Activated naive CD8-positive, alpha-beta T cell treated with anti-CD3 and anti-CD28 coated beads, Interleukin-2, amount 50 U/mL, for 16 hours (primary cell): ENCODE measurements around the gene SIAH2.

Source experiments
- DNase-seq: peaks from one replicate; pipeline ENCODE4 v3.0.0-alpha.2; 2020; ENCODE audit warnings: low read depth, low spot score

The SIAH2 gene

DNA sequence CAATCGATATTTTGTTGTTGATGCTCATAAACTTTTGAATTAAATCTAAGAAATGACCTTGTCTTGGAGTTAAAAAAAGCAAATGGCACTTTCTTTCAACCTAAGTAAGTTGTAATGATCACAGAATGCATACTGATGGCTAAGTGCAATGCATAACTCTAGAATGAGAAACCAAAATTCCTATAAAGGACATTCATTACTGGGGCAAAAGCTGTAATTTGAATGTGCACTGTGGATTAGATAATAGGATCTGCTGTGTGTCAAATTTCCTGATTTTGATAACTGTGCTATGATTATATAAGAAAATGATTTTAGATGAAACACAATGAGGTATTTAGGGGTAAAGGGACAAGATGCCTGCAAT lies 14.3 kb downstream of the SIAH2 start:
- DNase-seq = no peak

DNA sequence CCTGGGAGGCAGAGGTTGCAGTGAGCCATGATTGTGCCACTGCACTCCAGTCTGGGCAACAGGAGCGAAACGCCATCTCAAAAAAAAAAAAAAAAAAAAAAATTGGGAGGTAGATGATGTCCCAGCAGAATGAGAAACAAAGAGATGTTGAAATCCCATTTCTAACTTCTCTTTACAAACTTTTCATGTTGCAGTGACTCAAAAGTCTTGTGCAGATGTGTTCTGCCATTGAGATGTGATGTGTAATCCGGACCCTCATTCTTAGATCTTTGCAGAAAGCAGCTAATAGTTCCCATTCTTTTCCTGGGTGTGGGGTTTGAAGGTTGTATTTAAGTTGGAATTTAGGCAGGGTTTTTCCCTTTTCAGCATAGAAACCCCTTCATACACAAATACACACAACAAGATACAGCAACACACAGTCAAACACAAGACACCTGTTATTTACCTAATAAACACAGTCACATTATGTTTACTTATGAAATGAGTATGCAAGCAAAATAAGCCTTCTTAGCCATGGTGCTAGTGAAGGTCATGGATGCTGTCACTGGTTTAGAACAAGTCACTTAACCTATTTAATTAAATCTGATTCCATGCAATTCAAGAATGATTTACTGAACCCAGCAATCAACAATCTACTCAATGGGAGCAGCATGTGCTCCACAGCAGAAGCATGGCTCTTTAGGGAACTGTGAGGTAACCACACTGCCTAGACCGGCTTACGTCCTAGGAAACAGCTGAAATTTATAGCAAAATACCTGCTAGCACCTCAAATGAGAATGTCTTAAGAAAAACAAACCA lies 14.9 kb downstream of the SIAH2 start:
- no peak for DNase-seq

DNA sequence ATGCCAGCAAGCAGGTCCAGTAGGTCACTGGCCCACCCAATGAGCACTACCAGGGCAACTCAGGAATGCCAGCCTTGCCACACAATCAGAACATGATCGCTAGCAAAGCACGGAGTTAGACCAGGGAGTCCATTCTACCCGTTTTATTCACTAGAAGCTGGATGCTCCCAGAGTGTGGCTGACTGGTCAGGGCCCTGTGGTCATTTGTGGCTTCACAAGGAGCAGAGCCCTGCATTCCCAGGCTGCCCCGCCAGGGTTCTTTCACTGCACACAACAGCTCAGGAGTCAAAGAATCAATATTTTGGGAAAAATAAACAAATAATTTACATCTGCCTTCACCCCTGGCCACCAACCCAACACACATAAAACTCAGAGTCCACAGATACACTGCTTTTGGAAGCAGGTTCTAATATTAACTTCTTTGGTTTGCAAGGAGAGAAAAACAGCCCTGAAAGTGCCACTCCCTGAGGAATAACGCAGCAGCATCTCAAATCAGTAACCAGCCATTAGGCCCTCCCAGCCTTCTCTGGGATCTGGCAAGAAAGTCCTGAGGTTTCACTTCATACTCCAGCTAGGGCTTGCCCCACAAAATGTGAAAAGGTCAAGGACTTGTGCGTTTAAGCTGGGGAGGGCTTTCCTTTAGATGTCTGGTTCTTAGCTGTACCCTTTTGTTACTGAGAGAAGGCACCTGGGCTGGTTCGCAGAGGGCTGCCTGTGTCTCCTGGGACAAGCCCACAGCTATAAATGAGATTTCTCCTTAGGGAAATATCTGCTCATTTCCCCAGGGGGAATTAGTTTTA lies 16.0 kb downstream of the SIAH2 start:
- no peak for DNase-seq

DNA sequence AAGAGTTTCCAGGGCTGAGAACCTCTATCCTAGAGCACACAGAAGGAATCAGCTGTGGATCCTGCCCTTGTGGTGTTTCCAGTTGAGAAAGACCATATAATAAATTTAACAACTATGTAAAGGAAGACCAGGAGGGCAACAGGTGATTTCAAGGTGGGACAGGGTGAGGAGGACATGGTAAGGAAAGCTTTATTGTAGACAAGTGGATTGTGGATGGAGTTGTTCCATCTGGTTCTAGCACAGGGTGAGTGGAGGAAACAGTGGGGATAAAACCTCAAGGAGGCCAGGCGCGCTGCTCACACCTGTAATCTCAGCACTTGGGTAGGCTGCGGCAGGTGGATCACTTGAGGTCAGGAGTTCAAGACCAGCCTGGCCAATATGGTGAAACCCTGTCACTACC lies 17.1 kb downstream of the SIAH2 start:
- no peak for DNase-seq

DNA sequence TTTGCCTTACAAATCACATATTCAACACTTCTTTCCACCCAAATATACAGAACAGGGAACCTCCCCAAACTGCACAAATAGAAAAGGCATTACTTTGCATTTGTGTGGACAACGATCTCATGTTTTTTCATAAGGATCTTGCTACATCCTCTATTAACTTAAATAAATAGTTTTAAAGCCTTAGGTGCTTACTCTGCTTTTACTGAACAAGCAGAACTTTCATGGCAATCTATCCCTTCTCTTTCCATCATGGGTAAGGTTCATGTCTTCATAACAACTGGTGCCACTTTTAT lies 18.1 kb downstream of the SIAH2 start:
- no peak for DNase-seq

DNA sequence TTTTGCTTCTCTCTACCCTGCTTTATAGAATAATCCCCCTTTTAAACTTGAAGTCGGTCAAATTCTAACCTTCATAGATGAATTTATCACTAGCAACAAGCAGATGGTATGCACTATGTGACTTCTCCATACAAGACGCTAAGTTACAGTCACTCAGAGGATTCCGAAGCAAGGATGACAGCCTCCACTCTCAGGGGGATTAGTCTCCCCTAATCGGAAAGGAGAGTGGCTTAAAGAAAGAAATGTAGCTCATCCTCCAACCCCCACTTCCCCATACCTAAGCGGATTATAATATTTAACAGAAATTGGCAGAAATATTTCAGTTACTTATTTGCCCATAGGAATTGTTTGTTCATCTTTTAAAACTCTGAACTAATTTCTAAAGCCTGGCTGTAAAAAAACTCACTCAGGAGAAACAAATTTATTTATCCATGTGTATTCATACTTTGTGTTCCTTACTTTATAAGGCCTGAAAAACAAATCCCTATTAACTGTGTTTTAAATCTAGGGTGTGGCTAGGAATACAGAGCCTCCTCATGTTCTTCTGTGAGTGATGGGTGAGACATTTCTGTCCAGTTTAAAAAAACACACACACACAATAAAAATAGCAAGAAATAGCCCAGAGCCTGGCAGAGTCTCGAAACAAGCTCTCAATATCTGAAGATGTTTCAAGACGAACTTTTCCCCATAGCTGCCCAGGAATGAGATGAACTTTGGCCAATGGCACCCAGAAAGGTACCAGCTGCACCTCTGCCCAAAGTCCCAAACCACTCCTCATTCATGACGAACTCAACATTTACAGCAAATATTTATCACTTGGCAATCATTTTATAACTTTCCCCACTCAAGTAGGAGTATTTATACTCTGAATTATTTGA lies 18.7 kb downstream of the SIAH2 start:
- no peak for DNase-seq

DNA sequence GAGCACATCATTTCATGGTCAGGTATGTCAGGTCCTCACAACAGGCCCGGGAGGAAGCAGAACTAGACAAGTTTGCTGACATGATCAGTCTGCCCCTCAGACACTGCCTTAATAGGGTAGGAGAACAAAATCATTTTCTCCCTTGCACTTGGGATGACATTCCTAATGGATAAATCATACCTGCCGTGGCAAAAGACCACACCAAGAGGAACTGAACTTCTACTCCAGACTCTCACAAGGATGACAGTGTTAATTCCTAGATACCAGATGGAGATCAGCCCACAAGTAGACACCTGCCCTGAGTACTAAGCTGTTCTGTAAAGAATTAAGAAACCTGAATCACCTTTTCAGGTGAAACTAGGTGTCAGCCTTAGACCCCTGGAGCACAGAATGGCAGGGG lies 19.5 kb downstream of the SIAH2 start:
- DNase-seq = no peak

DNA sequence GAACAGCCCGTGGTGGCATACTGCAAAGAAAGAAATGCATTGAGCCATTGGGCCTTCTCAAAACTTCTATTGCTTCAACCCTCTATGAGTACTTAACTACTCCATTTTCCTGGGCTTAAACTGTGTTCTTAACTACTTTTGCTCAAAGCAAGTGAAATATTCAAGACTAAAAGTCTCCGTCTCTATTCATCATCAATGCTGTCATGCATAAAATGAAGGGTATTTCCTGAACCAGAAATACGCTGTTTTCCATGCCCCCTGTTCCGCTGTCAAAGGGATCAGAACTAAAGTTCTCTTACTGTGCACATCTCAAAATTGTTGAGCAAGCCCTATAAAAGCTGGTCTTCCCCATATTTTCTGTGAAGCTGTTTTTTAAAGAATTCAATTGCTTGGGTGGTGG lies 20.3 kb downstream of the SIAH2 start:
- DNase-seq = no peak

DNA sequence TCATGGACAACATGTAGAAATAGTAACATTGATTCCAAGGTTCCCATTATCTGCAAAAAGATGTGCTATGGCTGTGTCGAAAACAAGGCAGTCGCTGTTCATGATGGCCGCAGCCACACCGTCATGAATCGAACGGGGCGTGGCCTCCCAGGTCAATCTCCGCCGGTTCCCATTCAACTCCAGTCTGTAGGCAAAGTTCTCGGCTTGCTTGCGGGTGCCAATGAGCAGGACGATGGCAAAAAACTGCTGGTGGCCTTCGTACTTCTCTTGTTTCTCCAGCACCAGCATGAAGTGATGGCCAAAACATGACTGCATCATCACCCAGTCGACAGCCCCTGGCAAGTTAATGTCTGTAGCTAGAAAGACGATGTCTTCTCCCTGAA lies 20.8 kb downstream of the SIAH2 start:
- no peak for DNase-seq

DNA sequence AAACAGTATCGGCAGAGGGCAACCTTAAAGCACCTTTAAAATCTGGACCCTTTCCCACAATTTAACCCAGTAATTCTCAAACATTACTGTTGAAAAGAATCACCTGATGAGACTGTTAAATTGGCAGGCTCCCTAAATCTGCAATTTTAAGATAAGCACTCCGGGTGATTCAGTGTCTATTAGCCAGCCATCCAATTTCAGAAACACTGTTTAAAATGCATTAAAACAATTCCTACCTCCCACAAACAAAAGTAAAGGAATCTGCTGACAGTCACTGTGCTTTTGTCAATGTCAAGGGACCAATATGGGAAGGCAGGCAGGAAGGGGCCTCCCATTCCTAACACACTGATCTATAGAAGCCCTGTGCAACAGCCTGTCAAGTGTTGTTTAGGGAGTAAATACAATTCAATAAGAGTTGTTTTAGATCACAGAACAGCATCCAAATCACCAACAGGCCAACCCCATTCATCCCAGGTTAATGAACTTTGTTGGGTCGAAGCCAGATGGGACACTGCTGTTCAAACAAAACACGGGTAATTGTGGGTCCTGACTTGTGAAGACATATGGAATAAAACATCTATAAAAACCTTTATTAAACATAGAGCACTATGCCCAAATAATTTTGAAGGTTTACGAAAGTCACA lies 21.4 kb downstream of the SIAH2 start:
- DNase-seq = no peak

DNA sequence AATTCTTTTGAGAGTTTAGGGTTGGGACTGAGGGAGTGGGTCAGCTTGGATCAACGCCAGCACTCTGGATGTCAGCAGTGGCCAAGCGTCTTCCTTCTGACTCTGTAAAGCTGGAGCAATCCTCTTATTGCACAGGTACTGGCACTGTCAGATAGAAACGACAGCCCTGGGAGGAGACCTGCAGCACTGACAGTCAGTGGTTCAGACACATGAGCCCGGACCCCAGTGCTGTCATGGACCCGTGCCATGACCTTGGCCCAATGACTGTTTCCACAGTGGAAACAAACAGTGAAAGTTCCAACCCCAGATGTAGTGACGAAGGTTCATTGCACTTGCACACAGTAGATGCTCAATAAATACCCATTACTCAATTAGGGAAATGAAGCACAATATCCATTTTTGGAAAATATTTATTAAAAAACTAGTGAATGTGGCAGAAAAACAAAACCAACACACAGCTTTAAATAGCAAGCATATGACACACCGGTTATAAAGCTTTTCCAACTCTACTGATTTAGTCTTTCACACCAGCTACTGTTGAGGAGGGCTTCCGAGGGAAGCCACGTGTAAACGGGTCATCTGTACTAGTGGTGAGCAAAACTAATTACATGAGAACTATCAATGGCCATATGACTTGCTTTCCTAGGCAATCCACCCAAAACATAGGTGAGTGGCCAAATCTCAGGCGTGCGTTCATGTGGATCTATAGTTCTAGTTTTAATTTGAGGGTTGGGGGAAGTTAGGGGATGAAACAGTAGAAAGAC lies 22.1 kb downstream of the SIAH2 start:
- no peak for DNase-seq

DNA sequence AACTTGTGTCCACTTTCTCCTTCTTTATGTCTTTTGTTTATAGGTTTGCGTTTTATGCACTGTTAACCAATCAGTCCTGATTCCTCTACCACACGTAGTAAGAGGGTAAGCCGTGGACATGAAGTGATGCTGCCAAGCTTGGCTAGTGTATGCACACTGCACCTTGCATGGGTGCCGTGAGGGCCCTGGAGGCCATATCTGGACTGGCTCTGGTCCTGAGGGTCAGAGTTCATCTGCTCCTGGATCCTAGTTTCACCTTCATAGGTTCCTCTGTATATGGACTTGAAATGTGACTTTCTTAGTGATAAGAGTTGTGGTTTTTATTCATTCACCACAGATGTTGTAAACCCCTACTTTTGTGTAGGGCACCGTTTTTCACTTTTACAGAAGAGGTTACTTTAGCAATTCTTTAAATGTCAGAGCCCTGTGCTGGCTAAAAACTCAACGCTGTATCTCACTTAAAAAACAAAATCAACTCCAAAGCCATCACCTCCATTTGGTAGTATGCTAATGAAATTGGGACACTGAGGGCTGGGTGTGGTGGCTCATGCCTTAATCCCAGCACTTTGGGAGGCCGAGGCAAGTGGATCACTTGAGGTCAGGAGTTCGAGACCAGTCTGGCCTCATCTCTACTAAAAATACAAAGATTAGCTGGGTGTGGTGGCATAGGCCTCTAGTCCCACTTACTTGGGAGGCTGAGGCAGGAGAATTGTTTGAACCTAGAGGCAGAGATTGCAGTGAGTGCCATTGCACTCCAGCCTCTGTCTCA lies 22.9 kb downstream of the SIAH2 start:
- no peak for DNase-seq

DNA sequence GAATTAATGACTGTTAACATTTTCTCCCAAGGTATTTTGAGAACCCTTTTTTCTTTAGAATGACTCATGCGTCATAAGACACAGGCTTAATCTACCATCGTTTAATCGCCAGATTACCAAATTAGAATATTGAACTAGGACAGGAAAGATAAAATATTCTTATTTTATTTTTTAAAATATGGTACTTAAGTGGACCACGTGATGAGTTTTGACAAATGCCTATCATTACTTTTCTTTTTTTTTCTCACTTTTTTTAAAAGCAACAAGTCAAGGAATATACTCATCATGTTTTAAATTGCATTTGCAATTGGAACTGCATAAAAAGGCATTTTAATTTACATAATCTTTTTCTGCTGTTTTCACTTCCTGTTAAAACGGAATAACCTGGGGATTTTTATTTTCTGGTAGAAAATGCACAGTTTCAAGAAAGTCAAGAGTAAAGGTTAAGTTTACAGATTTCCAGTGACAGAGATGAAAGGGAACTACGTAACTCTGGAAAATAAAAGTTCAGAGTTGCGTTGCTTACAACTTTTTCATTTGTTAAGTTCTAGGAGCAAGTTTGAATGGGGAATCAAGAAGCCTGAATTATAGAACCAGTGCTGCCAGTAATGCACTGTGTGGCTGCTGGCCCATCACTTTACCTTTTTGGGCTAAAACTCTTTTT lies 23.6 kb downstream of the SIAH2 start:
- DNase-seq = no peak

DNA sequence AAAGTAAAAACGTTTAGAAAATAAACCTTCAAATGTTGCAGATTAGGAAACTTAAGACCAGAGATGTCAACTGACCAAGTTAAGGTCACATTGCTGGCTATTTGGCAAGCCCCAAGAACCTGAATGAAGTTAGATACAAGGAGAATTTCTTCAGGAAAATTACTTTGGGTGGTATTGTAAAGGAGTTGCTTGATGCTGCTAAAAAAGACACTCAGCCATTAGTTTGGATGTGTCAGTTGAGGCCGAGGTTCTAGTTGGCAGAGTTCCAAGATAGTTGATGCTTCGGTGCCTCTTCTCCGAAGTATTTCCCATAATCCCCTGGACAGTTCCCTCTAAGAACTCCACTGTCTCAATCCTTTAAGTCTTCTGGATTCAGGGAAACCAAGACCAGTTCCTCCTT lies 24.3 kb downstream of the SIAH2 start:
- DNase-seq = no peak

DNA sequence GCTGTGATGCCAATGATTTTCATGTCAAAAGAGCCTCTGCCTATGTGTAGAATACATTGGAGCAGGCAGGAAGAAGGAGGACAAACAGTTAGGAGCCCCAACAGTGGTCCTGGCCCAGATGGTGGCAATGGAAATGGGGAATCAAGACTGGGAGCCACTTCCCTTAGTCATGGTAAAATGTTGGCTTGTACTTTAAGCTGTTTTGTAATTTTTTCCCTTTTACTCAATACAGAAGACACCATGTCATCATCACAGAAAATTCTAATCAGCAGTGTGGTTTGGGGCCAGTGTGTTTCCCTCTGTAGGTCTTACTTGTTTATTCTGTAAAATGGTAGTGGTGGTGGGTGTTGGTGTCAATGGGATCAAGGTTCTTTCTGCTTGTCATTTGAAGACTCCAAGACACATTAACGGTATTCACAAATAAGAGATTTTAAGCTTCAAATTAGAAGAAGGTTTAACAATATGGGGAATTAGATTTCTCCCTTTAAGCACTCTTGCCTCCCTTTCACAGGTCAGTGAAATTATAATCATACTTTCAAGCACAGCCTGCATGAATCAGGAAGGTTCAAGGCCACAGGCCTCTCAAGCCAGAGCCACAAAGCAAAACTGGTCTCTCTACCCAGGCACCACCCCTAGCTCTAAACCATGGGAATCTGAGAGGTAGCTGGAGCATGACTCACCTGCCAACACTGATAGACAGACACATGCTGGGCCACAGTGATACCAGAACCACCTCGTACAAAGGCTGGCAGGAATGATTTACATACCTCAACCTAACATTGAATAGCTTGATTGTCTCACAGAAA lies 24.9 kb downstream of the SIAH2 start:
- DNase-seq = no peak

DNA sequence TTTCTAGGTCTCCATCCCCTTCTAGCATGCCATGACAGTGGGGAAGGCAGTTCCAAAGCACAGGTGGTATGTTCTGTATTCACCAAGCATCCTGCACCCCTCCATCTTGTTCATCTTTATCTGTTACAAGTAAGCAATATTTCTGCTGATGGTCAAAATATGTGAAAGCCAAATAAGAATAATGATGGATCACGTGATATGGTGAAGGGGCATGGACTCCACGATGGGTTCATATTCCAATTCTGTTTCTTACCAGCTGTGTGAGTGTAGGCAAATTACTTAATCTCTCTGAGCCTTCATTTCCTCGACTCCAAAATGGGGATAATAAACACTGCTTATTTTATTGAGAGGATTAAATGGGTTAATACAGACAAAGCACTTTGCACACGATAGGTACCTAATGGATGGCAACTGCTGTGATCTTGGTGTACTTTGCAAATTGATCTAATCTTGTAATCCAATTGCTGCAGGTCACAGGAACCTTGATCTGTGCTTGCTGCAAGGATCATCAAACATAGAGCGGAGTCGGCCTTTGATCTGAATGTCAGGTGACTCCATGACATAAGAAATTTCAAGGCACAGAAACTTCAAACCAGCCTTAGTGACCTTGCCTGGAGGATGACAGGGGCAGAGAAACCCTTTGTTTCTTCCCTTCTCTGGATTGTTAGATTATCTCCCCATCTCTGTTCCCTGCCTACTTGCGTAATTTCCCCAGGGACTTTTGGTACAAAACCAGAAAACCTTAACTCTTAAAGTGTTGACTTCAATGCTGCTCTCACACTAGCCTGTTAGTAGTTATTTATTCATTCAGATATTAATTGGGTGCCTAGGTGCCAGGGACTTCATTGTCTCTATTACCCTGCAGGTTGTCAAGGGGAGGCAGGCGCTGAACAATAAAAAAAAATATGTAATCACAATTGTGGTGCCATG lies 25.8 kb downstream of the SIAH2 start:
- no peak for DNase-seq

DNA sequence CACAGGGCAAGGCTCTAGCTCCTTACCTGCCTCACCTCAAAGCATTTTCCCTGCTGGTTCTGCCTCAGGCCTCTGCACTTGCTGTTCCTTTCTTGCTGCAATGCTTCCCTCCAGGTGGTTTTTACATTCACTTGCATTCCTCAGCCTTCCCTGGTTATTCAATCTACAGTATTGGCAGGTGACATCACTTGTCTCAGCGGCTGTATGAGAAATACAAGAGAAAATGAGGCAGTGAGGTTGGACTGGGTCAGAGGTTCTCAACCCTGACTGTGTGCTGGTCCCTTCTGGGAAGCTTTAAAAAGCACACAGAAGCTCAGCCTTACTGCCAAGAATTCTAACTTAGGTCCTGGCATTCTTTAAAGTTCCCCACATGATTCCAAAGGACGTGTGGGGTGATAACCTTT lies 26.7 kb downstream of the SIAH2 start:
- no peak for DNase-seq

DNA sequence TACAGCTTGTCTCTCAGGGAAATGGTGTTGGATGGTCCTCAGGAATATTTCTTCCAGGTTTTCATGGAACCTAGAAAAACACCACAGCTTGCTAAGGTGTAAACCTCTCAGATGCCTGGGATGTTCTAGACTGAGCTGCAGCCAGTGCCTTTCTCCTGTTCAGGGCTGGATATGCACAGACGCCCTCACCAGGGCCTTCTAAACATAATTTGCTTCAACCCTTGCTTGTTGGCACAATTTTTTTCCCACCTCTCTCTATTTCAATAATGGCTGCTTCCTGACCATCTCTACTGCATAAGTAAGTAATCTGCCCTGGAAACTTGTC lies 28.2 kb downstream of the SIAH2 start:
- DNase-seq = no peak
